Skin of body (tissue), 2 donors: ENCODE data around the gene PARP14. TPM values are rescaled to one million over a fixed set of nuclear protein-coding genes. Genes with fewer than 3 reads are reported as not detected.
"Not testable (repeated sequence)": the region's sequence is repeated elsewhere in the genome, so short reads cannot be mapped to it uniquely, and the experiment has no call there.

Source experiments
- DNase-seq: peaks from one replicate; lab custom pipeline; 2025; lab: John Stamatoyannopoulos, UW
- total RNA-seq: library from RNA; depleted of rRNA; stranded (reverse); fragments of >200 nt; gene quantifications from one replicate; pipeline ENCODE4 v1.2.3, GENCODE V29; 2014

Gene PARP14
- total RNA-seq, 1 donor from 2014 or later, result 24.6 TPM

- peak; percentile 65 for DNase-seq
Observed at GRCh38 chr3:122679085-122679881, 1.4 kb upstream of the PARP14 start.

GRCh38 chr3:122679882-122680474 lies 661 bp upstream of the PARP14 start:
- no peak for DNase-seq

GRCh38 chr3:122681284-122681973 lies 790 bp downstream of the PARP14 start:
- no peak for DNase-seq

GRCh38 chr3:122681974-122682409 lies 1.4 kb downstream of the PARP14 start:
- no peak for DNase-seq

GRCh38 chr3:122682778-122683411 lies 2.3 kb downstream of the PARP14 start:
- not testable (repeated sequence) for DNase-seq

- DNase-seq, result no peak
Observed at GRCh38 chr3:122687298-122687697, 6.7 kb downstream of the PARP14 start.

GRCh38 chr3:122688996-122689395 lies 8.4 kb downstream of the PARP14 start:
- no peak for DNase-seq

- no peak for DNase-seq
Observed at GRCh38 chr3:122689587-122689986, 8.9 kb downstream of the PARP14 start.

GRCh38 chr3:122690096-122690495 lies 9.5 kb downstream of the PARP14 start:
- no peak for DNase-seq

- no peak for DNase-seq
Observed at GRCh38 chr3:122691195-122691594, 10.6 kb downstream of the PARP14 start.

- DNase-seq, result no peak
Observed at GRCh38 chr3:122692674-122693073, 12.0 kb downstream of the PARP14 start.

GRCh38 chr3:122694966-122695365 lies 14.3 kb downstream of the PARP14 start:
- DNase-seq, result no peak

- DNase-seq, result no peak
Observed at GRCh38 chr3:122695927-122696561, 15.4 kb downstream of the PARP14 start.

- DNase-seq, result no peak
Observed at GRCh38 chr3:122697952-122698620, 17.4 kb downstream of the PARP14 start.

GRCh38 chr3:122700193-122700592 lies 19.6 kb downstream of the PARP14 start:
- DNase-seq, result no peak

- no peak for DNase-seq
Observed at GRCh38 chr3:122705379-122705778, 24.7 kb downstream of the PARP14 start.

GRCh38 chr3:122710616-122711251 lies 30.1 kb downstream of the PARP14 start:
- DNase-seq, result not testable (repeated sequence)

GRCh38 chr3:122714273-122714672 lies 33.6 kb downstream of the PARP14 start:
- no peak for DNase-seq

- no peak for DNase-seq
Observed at GRCh38 chr3:122716667-122717066, 36.0 kb downstream of the PARP14 start.

- no peak for DNase-seq
Observed at GRCh38 chr3:122719273-122719921, 38.8 kb downstream of the PARP14 start.
